ENCODE measurements around the gene MED29.

The MED29 gene

DNA sequence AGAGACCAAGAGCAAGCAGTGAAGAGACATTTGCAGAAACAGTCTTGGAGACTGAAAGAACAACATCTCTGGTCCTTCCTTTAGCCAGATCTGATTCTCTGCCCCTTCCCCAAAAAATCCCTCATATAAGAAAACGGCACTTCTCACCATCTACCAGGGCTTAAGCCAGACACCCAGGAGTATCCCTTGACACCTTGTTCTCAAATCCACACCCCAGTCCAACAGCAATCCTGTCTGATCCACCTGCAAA is 19.6 kb downstream of the MED29 start:
- TF ChIP-seq SIN3A (IDR thresholded peaks at IDR 0.05; ENCODE audit: borderline replicate concordance, insufficient read depth, low read length), result no peak
- TF ChIP-seq FOXP2 (optimal IDR thresholded peaks at IDR 0.05; ENCODE audit: borderline replicate concordance, extremely low read depth, extremely low read length, insufficient read depth), result no peak
- TF ChIP-seq, protein P1, sequence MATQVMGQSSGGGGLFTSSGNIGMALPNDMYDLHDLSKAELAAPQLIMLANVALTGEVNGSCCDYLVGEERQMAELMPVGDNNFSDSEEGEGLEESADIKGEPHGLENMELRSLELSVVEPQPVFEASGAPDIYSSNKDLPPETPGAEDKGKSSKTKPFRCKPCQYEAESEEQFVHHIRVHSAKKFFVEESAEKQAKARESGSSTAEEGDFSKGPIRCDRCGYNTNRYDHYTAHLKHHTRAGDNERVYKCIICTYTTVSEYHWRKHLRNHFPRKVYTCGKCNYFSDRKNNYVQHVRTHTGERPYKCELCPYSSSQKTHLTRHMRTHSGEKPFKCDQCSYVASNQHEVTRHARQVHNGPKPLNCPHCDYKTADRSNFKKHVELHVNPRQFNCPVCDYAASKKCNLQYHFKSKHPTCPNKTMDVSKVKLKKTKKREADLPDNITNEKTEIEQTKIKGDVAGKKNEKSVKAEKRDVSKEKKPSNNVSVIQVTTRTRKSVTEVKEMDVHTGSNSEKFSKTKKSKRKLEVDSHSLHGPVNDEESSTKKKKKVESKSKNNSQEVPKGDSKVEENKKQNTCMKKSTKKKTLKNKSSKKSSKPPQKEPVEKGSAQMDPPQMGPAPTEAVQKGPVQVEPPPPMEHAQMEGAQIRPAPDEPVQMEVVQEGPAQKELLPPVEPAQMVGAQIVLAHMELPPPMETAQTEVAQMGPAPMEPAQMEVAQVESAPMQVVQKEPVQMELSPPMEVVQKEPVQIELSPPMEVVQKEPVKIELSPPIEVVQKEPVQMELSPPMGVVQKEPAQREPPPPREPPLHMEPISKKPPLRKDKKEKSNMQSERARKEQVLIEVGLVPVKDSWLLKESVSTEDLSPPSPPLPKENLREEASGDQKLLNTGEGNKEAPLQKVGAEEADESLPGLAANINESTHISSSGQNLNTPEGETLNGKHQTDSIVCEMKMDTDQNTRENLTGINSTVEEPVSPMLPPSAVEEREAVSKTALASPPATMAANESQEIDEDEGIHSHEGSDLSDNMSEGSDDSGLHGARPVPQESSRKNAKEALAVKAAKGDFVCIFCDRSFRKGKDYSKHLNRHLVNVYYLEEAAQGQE (IDR thresholded peaks at IDR 0.05; ENCODE audit: insufficient read depth in 1 of 2, low read depth in 2 of 2, low read length in 2 of 2), result no peak
- TF ChIP-seq POLR2AphosphoS5 (IDR thresholded peaks at IDR 0.05; ENCODE audit: low read depth, low read length), result no peak
- TF ChIP-seq TAF1 (IDR thresholded peaks at IDR 0.05; ENCODE audit: borderline replicate concordance, insufficient read depth, low read length), result no peak

DNA sequence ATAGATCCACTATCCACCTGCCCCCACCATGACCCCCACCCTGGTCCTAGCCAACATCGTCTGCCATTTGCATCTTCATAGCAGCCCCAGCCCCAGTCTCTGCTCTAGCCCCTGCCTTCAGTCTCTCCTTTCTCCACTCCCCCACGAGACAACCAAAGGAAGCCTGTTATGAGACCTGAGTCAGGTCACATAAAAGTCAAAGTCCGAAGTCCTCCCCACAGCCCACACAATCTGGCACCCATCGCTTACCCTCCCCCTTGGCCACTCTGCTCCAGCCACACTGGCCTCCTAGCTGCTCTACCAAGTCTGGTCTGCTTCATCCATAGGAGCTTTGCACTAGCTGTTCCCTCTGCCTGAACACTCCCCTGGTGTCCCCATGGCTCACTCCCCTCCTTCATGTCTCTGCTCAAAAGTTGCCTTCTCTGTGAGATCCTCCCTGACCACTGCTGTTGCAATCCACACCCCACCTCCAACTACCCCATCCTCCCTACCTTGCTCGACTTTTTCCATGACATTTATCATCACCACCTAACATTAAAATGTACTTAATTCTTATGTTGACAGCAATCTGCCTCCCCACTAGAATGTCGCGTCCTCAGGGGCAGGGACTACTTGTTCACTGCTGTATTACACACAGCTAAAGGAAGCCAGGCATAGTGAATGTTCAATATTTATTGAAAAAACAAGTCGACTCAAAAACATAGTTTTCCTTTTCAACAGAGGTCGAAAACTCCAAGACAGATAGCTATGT is 20.1 kb downstream of the MED29 start:
- no peak for TF ChIP-seq POLR2AphosphoS5 (IDR thresholded peaks at IDR 0.05; ENCODE audit: low read depth, low read length)
- no peak for TF ChIP-seq FOXP2 (optimal IDR thresholded peaks at IDR 0.05; ENCODE audit: borderline replicate concordance, extremely low read depth, extremely low read length, insufficient read depth)
- TF ChIP-seq, protein P1 (IDR thresholded peaks at IDR 0.05; ENCODE audit: insufficient read depth in 1 of 2, low read depth in 2 of 2, low read length in 2 of 2), result no peak
- no peak for TF ChIP-seq SIN3A (IDR thresholded peaks at IDR 0.05; ENCODE audit: borderline replicate concordance, insufficient read depth, low read length)
- no peak for TF ChIP-seq TAF1 (IDR thresholded peaks at IDR 0.05; ENCODE audit: borderline replicate concordance, insufficient read depth, low read length)

DNA sequence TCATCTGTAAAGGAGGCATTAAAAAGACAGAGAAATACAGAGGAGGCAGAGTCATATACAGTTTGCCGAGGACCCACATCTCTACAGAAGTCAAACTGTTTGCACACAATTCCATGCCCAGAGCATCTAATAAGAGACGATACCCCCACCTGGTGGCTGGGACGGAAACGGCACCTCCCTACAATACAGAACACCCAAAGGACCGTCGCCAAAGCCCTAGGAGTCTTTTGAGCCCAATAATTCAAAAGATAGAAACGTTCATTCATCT is 20.6 kb downstream of the MED29 start:
- TF ChIP-seq POLR2AphosphoS5 (IDR thresholded peaks at IDR 0.05; ENCODE audit: low read depth, low read length) (no peak), TAF1 (IDR thresholded peaks at IDR 0.05; ENCODE audit: borderline replicate concordance, insufficient read depth, low read length) (no peak), FOXP2 (optimal IDR thresholded peaks at IDR 0.05; ENCODE audit: borderline replicate concordance, extremely low read depth, extremely low read length, insufficient read depth) (no peak), SIN3A (IDR thresholded peaks at IDR 0.05; ENCODE audit: borderline replicate concordance, insufficient read depth, low read length) (no peak)
- TF ChIP-seq, protein P1 (IDR thresholded peaks at IDR 0.05; ENCODE audit: insufficient read depth in 1 of 2, low read depth in 2 of 2, low read length in 2 of 2), result no peak

DNA sequence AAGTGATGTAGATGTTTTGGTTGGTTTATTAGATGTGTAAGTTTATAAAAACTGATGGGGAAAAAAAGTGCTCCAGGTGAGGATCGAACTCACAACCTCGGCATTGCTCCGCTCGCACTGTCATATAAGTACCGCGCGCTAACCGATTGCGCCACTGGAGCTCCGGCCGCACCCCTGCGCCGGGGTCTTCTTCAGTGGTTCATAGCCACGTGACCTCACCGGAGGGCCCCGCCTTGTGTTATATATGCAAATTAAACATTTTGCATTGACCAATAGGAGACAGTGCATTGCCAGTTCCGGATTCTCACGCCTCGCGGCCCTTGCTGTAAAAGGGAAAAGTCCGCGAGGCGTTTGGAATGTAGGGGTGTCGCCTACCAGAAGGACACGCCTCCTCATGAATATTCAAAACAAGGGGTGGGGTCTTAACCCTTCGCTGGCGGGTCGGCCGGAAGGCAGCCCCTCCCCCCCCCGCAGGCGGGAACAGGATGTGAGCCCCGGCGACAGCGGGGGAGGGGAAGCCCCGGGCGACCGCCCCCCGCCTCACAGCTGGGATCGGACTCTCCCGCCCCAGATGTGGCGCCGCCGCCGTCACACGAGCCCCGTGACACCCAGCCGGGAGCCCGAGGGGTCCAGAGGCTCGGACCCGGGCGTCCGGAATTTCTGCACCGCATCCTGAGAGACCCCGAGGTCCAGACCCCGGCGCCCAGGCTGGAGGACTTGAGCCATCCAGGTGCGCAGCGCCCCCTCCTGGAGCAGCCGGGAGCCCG is 21.1 kb downstream of the MED29 start, which contains the start of gene PLEKHG2:
Gene PLEKHG2 (plus strand): TSS at position 570 of the 767 bp plus-strand sequence. CDS start 1,418 bp downstream, outside the sequence.
- TF ChIP-seq FOXP2 (optimal IDR thresholded peaks at IDR 0.05; ENCODE audit: borderline replicate concordance, extremely low read depth, extremely low read length, insufficient read depth) (peak; percentile 71), POLR2AphosphoS5 (IDR thresholded peaks at IDR 0.05; ENCODE audit: low read depth, low read length) (peak; percentile 33; the same call in 1 of the 2 replicates), SIN3A (IDR thresholded peaks at IDR 0.05; ENCODE audit: borderline replicate concordance, insufficient read depth, low read length) (no peak)

DNA sequence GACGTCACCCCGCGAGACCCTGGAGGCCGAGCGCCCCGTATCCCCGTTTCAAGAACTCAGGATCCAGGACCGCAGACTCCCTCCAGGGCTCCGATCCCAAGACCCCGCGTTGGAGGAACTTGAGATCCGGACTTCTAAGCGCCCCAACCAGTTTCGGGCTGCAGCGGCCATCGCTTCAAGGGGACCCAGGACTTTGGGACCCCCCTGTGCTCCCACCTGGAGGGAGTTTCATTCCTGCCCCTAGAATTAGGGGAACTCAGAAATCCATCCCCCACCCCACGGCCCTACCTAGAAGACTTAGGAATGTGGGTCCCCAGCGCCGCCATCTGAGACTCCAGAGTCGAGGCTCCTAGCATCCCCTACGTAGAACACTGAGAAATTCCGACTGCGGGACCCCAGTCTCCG is 21.7 kb downstream of the MED29 start:
- TF ChIP-seq FOXP2 (optimal IDR thresholded peaks at IDR 0.05; ENCODE audit: borderline replicate concordance, extremely low read depth, extremely low read length, insufficient read depth) (no peak), POLR2AphosphoS5 (IDR thresholded peaks at IDR 0.05; ENCODE audit: low read depth, low read length) (no peak; the same call in 1 of the 2 replicates), TAF1 (IDR thresholded peaks at IDR 0.05; ENCODE audit: borderline replicate concordance, insufficient read depth, low read length) (no peak), SIN3A (IDR thresholded peaks at IDR 0.05; ENCODE audit: borderline replicate concordance, insufficient read depth, low read length) (no peak; the same call in 1 of the 2 replicates)
- TF ChIP-seq, protein P1 (IDR thresholded peaks at IDR 0.05; ENCODE audit: insufficient read depth in 1 of 2, low read depth in 2 of 2, low read length in 2 of 2), result no peak
